Measurements from ENCODE around the gene RUVBL2. TPM values are rescaled to one million over a fixed set of nuclear protein-coding genes. Genes with fewer than 3 reads are reported as not detected.
A peak's percentile ranks its signal among the peaks of the same experiment; 100 is the strongest.

The RUVBL2 gene
- total RNA-seq, 1 donor = 122 TPM

DNA sequence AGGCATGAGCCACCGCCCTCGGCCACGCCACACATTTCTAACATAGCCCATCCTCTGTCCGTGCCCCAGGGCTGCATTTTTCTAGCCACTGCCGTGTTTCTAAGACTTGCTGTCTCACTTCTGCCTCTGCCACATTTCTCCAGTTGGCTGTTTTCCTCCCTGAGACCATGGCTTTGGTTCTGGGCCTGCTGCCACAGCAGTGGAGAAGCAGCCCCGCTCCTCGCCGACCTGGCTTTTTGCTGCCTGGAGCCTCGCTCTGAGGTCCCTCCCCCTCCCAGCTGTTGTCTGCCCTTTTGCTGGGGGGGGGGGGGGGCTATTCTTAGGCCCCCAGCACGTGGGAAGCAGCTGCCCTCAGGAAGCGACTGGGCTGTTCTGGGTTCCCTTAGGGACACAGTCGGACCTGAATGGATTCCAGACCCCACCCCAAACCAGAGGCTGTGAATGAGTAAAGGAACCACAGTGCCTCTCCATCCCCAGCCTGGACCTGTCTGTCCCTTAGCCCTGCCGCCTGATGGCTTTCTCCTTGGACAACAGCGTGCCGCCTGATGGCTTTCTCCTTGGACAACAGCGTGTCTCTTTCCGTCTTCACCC is 3.9 kb upstream of the RUVBL2 start:
- peaks cover 31% of the 10 kb centered on the region for H3K36me3 ChIP-seq (ENCODE audit: insufficient read depth, low read length)
- peak; percentile 51 for DNase-seq (ENCODE audit: insufficient read length, low spot score, missing footprints)
- peaks cover 25% of the 10 kb centered on the region for H3K4me1 ChIP-seq (ENCODE audit: insufficient read depth, low read length)
- peaks cover 47% of the 10 kb centered on the region for H3K79me2 ChIP-seq (ENCODE audit: insufficient read depth, low read length)
- TF ChIP-seq, protein P1, sequence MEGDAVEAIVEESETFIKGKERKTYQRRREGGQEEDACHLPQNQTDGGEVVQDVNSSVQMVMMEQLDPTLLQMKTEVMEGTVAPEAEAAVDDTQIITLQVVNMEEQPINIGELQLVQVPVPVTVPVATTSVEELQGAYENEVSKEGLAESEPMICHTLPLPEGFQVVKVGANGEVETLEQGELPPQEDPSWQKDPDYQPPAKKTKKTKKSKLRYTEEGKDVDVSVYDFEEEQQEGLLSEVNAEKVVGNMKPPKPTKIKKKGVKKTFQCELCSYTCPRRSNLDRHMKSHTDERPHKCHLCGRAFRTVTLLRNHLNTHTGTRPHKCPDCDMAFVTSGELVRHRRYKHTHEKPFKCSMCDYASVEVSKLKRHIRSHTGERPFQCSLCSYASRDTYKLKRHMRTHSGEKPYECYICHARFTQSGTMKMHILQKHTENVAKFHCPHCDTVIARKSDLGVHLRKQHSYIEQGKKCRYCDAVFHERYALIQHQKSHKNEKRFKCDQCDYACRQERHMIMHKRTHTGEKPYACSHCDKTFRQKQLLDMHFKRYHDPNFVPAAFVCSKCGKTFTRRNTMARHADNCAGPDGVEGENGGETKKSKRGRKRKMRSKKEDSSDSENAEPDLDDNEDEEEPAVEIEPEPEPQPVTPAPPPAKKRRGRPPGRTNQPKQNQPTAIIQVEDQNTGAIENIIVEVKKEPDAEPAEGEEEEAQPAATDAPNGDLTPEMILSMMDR (IDR thresholded peaks at IDR 0.05; ENCODE audit: extremely low read depth, low read depth, low read length) = no peak
- no peak overlapping the region for H2AFZ ChIP-seq (ENCODE audit: low read length)
- no peak overlapping the region for H3K4me3 ChIP-seq (ENCODE audit: insufficient read depth, low read length)
- H3K4me2 ChIP-seq (ENCODE audit: insufficient read depth, low read length) = no peak overlapping the region
- no peak overlapping the region for H3K27ac ChIP-seq (ENCODE audit: low read depth, low read length)
- H4K20me1 ChIP-seq (ENCODE audit: insufficient read depth, low read length) = peaks cover 16% of the 10 kb centered on the region
- no peaks in the 10 kb centered on the region for H3K9me3 ChIP-seq (ENCODE audit: low read depth, low read length)
- no peaks in the 10 kb centered on the region for H3K27me3 ChIP-seq (ENCODE audit: insufficient read depth, low read length)

DNA sequence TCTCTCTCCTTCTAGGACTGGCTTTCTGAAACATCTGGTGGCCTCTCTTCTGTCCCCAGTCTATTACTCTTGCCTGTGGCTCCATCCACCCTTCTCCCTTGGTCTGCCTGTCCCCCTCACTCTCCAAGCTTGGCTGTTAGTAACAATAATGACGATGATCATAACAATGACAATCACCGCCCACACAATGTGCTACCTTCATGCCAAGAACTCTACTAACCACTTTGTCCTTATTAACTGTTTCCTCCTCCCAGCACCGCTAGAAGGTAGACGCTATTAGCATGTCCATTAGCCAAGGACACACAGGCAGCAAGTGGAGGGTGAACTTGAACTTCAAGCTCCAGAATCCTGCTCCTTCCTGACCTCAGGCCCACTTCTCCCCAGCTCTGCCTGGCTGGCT is 3.3 kb upstream of the RUVBL2 start:
- H3K4me2 ChIP-seq (ENCODE audit: insufficient read depth, low read length) = no peak overlapping the region

DNA sequence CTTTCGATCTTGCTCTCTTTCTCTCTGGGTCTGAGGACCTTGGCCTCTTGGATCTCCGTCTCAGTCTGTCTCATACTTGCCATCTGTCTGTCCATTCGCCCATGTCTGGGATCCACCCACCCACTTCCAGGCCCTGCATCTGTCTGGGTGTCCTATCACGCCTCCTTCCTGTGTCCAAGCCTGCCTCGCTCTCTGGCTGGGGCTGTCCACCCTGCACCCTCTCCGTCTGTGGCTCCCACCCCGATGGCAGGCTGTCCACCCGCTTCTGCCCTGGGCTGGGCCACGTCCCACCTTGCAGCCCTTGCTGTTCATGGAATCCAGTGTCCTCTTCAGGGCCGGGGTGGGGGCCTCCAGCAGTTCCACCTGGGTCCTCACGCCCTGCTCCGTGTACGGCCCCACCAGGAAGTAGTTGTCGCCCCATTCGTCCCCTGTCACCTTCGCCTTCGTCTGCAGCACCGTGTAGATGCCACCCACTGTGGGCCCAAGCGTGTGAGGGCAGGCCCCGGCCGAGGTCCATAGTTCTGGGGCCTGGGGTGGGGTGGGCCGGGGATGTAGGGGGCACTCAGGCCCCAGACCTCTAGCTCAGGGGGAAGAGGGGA is 2.6 kb upstream of the RUVBL2 start:
- H2AFZ ChIP-seq (ENCODE audit: low read length) = no peak overlapping the region

More for the DNA sequence above, 3.3 kb upstream of the RUVBL2 start:
- Histone ChIP-seq H2AFZ (ENCODE audit: low read length) (no peak overlapping the region), H3K27me3 (ENCODE audit: insufficient read depth, low read length) (no peaks in the 10 kb centered on the region), H4K20me1 (ENCODE audit: insufficient read depth, low read length) (peaks cover 15% of the 10 kb centered on the region), H3K36me3 (ENCODE audit: insufficient read depth, low read length) (peaks cover 25% of the 10 kb centered on the region), H3K4me3 (ENCODE audit: insufficient read depth, low read length) (no peak overlapping the region), H3K79me2 (ENCODE audit: insufficient read depth, low read length) (peaks cover 53% of the 10 kb centered on the region), H3K27ac (ENCODE audit: low read depth, low read length) (no peak overlapping the region), H3K9me3 (ENCODE audit: low read depth, low read length) (no peaks in the 10 kb centered on the region), H3K4me1 (ENCODE audit: insufficient read depth, low read length) (peaks cover 29% of the 10 kb centered on the region)
- TF ChIP-seq, protein P1 (IDR thresholded peaks at IDR 0.05; ENCODE audit: extremely low read depth, low read depth, low read length) = no peak
- peak; percentile 26 for DNase-seq (ENCODE audit: insufficient read length, low spot score, missing footprints)

More for the DNA sequence above, 2.6 kb upstream of the RUVBL2 start:
- peak overlapping the region; percentile 99 for H3K4me2 ChIP-seq (ENCODE audit: insufficient read depth, low read length)
- TF ChIP-seq, protein P1 (IDR thresholded peaks at IDR 0.05; ENCODE audit: extremely low read depth, low read depth, low read length) = no peak
- H3K79me2 ChIP-seq (ENCODE audit: insufficient read depth, low read length) = peaks cover 59% of the 10 kb centered on the region
- H4K20me1 ChIP-seq (ENCODE audit: insufficient read depth, low read length) = peaks cover 15% of the 10 kb centered on the region
- H3K9me3 ChIP-seq (ENCODE audit: low read depth, low read length) = no peaks in the 10 kb centered on the region
- no peaks in the 10 kb centered on the region for H3K27me3 ChIP-seq (ENCODE audit: insufficient read depth, low read length)
- H3K4me3 ChIP-seq (ENCODE audit: insufficient read depth, low read length) = no peak overlapping the region
- peaks cover 29% of the 10 kb centered on the region for H3K4me1 ChIP-seq (ENCODE audit: insufficient read depth, low read length)
- DNase-seq (ENCODE audit: insufficient read length, low spot score, missing footprints) = no peak
- no peak overlapping the region for H3K27ac ChIP-seq (ENCODE audit: low read depth, low read length)
- peaks cover 19% of the 10 kb centered on the region for H3K36me3 ChIP-seq (ENCODE audit: insufficient read depth, low read length)

All from osteoblast (primary cell).